CD4-positive, alpha-beta T cell treated with Interleukin-21 for 1 hour (primary cell): Measurements from ENCODE around the gene SPEN.

Experiments
- DNase-seq: peaks from one replicate; pipeline ENCODE4 v3.0.0-alpha.2; 2020

The SPEN gene

DNA sequence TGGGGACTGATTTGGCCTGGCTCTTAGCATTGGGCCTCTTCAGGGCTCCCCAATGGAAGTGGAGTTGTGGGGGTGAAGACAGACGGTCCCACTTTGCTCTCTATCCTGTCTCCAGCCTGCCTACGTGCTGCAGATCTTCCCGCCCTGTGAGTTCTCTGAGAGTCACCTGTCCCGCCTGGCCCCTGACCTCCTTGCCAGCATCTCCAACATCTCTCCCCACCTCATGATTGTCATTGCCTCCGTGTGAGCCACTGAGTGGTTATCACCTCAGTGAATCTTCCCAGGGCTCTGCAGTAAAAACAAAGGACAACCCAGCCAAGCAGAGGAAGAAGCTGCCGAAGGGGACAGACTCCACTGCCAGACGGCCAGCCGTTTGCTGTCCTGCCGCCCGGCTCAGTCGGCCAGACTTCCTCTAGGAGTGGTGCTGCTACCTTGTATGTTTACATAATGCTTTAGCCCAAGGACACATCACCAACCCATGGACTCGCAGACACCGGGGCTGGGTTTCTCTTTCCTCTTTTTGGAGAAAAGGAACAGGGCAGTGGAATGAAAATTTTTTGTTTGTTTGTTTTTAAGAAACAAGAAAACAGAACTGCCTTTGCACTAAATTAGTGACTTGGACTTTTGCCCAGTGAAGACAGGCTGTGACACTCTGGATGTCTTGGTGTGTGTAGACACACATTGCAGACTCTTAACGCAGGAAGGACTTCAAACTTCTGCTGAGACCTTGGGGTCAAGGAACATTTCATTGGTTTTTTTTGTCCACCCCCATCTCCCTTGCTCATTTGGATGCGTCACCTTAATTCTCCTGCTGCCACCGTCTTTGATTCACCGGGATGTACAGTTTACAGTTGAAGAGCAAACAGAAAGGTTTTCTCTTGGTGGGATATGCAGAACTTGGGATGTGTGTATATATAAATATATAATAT is 91.9 kb downstream of the SPEN start:
- DNase-seq: no peak

DNA sequence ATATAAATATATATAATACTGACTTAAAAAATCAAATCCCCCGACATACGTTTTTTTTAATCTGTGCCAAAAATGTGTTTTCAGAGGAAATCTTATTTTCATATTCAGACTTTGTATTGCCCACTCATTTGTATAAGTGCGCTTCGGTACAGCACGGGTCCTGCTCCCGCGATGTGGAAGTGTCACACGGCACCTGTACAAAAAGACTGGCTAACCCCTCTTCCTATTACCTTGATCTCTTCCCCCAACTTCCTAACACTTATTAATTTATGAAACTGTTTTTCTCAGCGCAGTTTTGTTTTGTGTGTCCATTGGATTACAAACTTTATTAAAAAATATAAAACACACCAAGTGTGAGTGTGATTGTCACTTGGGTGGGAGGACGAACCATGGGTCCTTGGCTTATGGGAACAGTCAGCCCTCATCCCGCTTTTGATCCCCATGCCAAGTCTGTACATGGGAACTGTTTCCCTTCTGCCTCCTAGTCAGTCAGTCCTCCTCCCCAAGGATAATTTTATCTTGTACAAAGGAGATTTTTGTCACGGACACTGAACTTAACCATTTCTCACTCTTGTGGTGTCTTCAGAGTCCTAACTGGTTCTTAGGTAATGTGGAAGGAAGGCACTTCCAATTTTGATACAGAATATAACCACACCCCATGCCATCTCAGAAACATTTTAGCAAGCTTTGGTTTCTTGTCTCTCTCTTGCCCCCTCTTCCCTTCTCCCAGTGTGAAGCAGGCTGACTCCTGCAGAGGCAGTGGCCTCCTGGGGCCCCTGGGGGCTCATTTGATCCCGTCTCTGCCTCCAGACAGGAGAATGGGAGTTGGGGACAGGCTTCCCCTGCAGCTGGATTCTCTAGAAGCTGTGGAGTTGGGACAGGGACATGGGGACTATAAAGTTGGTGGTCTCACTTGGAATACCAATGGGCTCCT is 92.9 kb downstream of the SPEN start:
- no peak for DNase-seq

- no peak for DNase-seq
These were observed 93.7 kb downstream of the SPEN start for GRCh38 chr1:15941044-15941840.

DNA sequence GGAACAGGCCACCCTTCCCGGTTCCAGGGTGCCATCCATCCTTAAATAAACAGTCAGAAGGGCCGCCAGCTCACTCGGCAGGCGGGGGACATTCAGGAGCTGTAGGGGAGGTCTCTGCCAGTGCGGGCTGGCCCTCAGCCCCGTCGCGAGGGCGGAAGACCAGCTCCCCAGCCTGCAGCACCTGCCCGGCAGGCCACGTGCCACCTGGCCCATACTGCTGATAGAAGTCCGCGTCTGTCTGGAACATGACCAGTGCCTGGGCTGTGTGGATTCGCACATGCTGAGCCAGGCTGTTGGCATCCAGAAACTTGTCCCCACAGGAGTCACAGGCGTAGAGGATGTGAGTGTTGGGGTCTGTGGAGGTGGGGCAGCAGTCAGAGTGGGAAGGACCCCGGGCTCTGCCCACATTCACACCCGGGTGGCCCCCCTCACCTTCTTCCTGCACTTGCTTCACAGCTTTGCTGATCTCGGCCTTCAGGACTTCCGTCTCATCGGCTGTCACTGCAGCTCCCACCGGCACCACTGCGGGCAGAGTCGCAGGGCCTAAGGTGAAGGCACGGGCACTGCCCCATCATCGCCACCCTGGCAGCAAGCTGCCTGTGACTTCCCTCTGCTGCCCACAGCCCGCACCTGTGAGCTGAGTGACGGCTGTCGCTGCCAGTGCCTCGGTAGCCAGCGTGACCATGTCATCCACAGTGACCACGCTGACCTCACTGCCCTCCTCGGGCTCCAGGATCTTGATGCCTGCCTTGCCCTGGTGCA is 94.6 kb downstream of the SPEN start:
- no peak for DNase-seq

- no peak for DNase-seq
These were observed 95.3 kb downstream of the SPEN start for GRCh38 chr1:15942661-15943327.

DNA sequence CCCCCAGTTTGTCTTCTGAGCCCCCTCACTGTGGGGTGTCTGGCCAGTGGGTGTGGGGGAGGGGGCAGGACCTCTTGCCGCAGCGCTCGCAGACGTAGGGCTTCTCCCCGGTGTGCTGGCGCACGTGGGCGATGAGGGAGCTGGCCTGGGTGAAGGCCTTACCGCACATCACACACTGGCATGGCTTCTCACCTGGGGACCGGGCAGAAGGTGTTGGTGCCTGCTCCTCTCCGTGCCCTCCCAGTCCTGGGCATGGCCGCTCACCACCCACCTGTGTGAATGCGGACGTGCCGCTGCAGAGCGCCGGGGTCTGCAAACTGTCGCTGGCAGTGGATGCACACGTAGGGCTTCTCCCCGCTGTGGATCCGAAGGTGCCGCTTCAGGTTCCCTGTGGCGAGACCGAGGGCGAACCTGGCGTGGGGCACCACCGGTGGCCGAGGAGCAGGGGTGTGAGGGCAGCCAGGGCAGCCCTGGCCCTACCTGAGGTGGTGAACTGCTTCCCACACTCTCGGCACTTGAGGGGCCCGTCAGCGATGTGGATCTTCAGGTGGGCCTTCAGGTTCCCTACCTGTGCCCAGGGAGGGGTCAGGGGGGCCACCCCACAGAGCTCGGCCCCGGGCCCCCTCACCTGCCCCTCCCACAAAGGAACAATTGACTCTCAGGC is 96.0 kb downstream of the SPEN start:
- DNase-seq: no peak

GRCh38 chr1:15943992-15944307 is 96.4 kb downstream of the SPEN start:
- no peak for DNase-seq

GRCh38 chr1:15944308-15945010 is 97.0 kb downstream of the SPEN start:
- DNase-seq: no peak

GRCh38 chr1:15945011-15945831 is 97.7 kb downstream of the SPEN start:
- DNase-seq: no peak

GRCh38 chr1:15945832-15946448 is 98.4 kb downstream of the SPEN start:
- DNase-seq: no peak

DNA sequence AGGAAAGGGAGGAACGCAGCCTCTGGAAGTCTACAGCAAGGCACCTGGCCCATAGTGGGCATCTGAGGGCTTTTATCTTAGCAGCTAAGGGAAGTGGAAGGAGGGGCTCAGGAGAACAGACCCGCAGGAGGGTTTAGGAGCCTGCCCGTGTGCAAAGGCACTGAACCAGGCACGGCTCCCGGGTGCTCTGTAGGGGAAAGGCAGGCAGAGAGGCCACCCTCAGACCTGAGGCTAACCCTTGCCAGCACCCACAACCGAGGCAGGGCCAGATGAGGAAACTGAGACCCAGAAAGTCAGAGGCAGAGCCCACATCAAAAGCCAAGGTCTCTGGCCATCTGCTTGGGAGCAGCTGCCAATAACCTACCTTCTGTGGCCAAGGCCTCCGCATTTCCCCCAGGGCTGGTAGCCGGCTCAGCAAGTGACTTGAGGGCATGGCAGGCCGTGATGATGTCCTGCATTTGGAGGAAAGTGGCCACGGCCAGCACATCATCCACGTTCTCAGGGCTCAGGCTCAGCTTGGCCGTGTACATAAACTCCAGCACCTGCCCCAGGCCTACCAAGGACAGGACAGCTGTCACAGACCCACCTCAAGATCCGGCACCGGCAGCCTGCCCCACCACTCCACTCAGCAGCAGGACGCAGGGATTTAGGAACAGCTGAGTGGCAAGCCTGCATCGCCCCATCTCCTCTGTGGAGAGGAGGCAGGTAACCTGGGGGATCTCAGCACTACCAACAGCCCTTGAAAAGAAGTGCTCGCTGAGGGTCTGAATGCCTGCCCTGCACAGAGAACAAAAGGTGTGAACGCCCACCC is 99.3 kb downstream of the SPEN start:
- no peak for DNase-seq

GRCh38 chr1:15947382-15948090 is 100.0 kb downstream of the SPEN start:
- DNase-seq: no peak

- no peak for DNase-seq
These were observed 100.6 kb downstream of the SPEN start for GRCh38 chr1:15948091-15948591.

DNA sequence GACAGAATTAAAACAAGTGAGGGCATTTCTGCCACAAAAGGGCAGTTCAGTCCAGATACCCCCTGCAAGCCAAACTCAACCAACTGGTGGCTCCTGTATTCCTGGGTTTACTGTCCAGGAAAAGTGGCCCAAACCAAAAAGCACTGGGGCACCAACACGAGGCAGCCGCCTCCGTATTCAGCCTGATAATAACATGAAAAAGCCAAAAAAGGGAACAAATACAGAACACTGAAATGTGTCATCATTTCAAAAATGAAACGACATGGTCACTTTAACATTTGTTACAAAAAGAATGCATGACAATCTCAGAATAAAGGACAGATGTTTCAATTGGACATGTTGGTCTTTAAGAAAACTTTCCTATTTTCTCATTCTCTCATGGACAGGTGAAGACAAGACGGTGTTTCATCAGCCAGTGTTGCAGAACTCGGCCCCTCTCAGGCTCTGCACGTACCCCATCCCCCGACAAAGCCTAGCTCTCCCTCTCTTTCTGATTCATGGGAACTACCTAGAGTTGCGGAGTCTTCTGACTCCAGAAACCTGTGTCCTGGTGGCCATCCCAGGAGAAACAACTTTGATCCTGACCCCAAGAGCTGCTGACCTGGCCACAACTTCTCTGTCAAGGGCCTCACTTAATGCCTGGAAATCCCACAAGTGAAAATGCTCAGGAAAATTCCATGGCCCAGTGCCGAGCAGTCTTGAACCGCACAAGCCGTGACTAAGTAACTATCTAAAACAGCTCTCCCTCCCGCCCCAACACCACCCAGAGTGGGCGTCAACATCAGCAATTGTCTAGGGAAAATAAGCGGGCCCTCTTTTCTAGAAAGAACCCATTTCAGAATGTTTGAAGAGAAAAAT is 101.3 kb downstream of the SPEN start:
- no peak for DNase-seq

DNA sequence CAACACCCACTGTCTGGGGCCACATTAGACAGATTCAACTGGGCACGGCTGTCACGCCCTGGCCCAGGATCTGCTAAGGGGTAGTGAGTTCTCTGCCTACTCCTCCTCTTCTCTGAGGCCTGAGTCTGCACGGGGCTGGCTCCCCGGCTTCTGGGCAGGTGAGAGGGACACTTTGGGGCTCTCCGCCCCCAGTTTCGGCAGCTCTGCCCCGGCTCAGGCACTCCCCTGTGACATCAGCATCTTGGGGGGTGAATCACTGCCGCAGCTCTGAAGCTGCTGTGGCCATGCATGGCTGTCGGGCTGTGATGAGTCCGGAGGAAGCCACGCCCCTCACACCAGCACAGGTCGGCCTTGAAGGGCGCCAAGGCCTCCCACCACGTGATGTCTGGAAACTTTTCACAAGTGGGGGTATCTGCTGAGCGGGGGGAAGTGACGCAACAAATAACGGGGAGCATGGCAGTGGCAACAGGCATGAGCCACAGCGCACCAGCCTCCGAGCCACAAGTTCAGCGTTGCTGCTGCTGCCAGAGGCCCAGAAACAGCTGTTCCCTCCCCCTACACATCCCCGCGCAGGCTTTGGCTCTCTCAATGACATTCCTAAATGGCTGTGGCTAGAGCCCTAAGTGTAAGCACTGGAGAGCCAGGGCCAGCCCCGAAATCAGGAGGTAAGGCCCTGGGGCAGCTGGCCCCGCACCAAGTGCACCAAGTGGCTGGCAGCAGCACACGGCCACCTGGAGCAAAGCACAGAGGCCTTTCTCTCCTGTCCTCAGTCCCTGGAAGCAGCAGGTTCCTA is 102.1 kb downstream of the SPEN start:
- DNase-seq: peak; percentile 97
